T47D (cell line): ENCODE measurements around the gene VENTX.

Experiments
- DNase-seq, 2 experiments: peaks; one replicate each; pipeline versions ENCODE4 v3.0.0 to v3.0.0-alpha.2; 2011 to 2012; ENCODE audit warnings: low read depth in 1 of 2, low spot score in 1 of 2
- JUND ChIP-seq: IDR thresholded peaks from 2 replicates; pipeline ENCODE4 v1.6.1; 2012; ENCODE audit warnings: low read depth
- in situ Hi-C: cut with HindIII; loops from 2 replicates; pipeline ENCODE4 v1.10.0; 2016; ENCODE audit warnings: low sequenced_read_pairs, low pct_unique_long_range_greater_than_20kb

Gene VENTX

GRCh38 chr10:133271521-133272300, 34.1 kb downstream of the VENTX start:
- DNase-seq: no peak
- in situ Hi-C loops: no loop called here

GRCh38 chr10:133272301-133272963, 34.8 kb downstream of the VENTX start:
- no peak for TF ChIP-seq JUND
- in situ Hi-C loops: no loop called here
- no peak for DNase-seq

More at GRCh38 chr10:133271521-133272300, 34.1 kb downstream of the VENTX start:
- no peak for TF ChIP-seq JUND

DNA sequence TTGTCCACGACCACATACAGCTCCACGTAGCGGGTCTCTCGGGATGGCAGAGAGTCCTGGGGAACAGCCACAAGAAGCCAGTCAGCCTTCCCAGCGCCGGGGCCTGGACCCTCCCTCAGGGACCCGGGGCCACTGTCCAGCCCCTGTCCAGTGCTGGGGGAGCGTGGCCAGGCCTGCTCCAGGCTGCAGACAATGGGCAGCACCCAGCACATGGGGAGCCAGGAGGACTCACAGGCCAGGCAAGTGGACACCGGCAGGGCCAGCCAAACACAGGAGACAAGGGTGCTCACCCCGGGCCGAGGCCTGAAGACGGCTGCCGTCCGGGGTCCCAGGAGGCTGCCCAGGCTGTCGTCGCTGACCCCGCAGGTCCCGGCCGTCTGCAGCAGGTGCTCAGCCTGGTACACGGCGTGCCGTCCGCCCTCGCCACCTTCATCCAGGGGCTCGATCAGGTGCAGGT, 35.3 kb downstream of the VENTX start:
- TF ChIP-seq JUND: no peak
- in situ Hi-C loops: no loop called here
- no peak for DNase-seq

- TF ChIP-seq JUND: no peak
- no peak for DNase-seq
- in situ Hi-C loops: no loop called here
Measured at GRCh38 chr10:133273534-133274143, 36.0 kb downstream of the VENTX start.

GRCh38 chr10:133274751-133275683, 37.4 kb downstream of the VENTX start:
- in situ Hi-C loops: no loop called here
- no peak for TF ChIP-seq JUND
- no peak for DNase-seq

DNA sequence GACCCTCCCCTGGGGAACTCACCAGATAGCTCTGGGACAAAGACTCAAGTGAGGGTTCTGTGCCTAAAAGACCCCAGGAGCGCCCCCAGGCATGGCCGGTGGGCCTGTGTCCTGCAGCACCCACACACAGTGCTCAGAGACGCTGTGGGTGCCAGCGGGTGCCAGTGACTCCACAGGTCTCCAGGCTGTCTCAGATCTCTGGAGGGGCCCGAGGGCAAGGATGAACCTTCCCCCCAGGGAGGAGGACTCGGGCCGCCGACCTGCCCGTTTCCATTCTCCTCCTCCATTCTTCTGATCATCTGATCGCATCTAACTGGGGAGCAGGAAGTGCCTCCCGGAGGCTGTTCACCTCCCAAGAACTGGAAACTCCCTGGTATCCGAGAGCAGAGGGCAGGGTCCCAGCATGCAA, 38.0 kb downstream of the VENTX start:
- no peak for DNase-seq
- in situ Hi-C loops: no loop called here
- TF ChIP-seq JUND: no peak

DNA sequence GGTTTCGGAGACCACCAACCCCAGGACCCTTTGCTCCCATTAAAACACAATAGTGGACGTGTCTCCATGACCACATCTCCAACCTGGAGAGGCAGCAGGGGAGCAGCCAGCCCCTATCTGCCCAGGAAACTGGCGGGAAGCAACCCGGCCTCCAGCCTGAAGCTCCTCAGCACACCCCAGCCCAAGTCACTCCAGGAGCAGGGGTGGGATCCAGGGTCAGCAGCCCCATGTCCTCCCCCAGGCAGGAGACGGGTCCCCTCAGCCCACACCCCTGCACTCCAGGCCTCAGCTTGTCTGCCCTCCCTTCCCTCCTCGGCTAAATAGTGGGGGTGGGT, 38.4 kb downstream of the VENTX start:
- in situ Hi-C loops: no loop called here
- TF ChIP-seq JUND: no peak
- no peak for DNase-seq

- peak; percentile 9 to 44 for DNase-seq
- no peak for TF ChIP-seq JUND
- in situ Hi-C loops: no loop called here
Measured at GRCh38 chr10:133276435-133277201, 39.0 kb downstream of the VENTX start, which contains the start of gene ADAM8. TSS of gene ADAM8 (minus strand) at chr10:133276868. CDS start at chr10:133276817, 51 bp downstream.

GRCh38 chr10:133277277-133277992, 39.8 kb downstream of the VENTX start:
- no peak for DNase-seq
- TF ChIP-seq JUND: no peak
- in situ Hi-C loops: no loop called here

DNA sequence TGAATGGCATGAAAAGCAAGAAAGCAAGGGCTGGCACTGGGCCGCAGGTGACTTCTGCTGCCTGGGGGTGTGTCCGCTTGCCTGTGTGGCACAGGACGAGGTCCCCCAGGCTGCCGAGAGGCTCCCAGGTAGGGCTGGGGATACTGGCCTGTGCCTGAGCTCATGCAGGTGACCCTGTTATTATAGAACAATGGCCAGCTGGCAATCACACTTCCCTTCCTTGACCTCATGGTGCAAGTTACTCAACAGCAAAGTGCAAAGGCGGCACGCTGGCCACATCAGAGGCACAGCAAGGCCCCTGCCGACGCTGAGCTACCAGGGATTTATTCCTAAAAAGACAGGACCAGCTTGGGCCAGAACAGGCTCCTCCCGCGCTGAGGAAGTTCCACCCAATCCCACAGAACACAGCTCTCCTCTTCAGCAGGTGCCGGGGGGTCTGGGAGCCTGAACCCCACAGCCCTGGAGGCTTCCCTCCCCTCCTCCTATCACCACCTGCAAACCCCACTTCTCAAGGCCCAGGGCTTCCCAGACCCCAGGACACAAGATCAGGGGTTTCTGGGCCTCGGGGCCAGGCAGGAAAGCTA, 40.4 kb downstream of the VENTX start:
- DNase-seq: peak in 1 of 2 experiments; percentile 30
- TF ChIP-seq JUND: no peak
- in situ Hi-C loops: no loop called here
